GM18526 (cell line): ENCODE results near the gene SMAD2.

Experiments used
- POLR2A ChIP-seq: IDR thresholded peaks from 3 replicates; pipeline ENCODE4 v1.6.1; 2011; ENCODE audit not compliant: insufficient read length; ENCODE audit errors: extremely low read depth

The SMAD2 gene

DNA sequence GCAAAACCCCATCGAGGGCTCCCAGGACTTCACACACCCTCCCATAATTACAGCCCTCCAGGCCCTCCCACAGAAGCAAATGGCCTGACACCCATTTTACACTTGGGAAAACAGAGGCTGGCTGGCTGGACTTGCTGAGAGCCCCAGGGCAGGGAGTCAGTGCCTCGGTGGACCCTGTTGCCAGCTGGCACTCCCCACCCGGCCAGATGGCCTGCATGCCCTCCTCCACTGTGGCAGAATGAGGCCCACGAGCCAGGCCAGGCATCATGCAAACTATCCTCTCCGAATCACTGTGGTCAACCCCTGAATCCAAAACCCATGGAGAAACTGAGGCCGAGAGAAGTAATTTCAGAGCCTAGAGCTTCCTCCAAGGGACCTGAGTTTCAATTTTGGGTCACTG is 129.7 kb downstream of the SMAD2 start:
- no peak for TF ChIP-seq POLR2A

DNA sequence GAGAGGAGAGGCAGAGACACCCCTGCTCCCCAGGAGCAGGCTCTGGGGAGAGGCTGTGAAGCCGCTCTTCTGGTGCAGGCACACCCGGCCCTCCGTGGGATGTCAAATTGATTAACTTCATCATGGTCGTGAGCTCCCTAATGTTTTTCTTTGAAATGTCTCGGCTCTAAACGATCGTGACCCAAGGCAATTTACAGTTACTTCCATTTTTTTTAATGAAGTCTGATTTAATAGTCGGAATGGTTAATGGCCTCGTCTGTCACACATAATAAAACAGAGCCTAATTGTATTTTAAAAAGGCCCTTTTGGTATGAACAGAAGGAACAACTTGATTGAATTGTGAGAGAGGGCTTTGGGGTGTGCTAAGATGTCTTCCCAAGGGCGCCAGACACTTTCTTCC is 130.2 kb downstream of the SMAD2 start:
- TF ChIP-seq POLR2A: no peak

DNA sequence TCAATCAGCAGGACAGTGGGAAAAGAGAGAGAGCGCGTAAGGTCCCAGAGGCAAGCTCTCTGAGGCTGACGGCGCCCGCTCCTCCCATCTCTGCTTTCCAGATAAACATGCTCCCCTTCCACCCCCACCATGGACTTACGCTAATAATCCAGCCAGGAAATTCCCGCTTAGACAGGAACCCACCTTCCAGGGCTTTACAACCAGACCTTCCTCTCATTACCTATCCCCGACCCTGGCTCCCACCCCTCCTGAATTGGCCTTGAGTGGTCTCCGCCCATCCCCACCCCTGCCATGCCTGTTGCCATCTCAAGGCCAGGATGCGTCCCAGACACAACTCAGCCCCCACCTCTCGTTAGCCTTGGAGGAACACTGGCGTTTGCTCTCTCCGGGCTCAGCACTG is 131.1 kb downstream of the SMAD2 start:
- TF ChIP-seq POLR2A: no peak

- no peak for TF ChIP-seq POLR2A
Measured at GRCh38 chr18:47798366-47798765, 132.1 kb downstream of the SMAD2 start.

DNA sequence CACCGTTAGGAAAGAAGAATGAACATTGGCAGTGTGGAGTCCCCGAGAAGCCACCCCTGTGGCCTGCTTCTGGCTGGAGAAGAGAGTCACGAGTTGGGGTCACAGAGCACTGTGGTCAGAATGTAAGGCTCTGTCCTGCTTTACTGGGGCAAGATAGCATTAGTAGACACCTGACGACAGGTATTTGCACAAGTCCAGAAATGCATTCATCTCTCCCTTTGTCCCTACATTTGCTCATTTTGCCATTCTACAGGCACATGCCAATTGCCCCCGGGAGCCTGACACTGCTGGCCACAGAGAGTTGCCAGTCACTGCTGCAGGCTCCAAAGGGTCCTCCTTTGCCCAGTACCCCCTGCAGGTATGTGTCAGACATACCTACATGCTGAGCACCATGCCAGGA is 133.3 kb downstream of the SMAD2 start:
- TF ChIP-seq POLR2A: no peak

DNA sequence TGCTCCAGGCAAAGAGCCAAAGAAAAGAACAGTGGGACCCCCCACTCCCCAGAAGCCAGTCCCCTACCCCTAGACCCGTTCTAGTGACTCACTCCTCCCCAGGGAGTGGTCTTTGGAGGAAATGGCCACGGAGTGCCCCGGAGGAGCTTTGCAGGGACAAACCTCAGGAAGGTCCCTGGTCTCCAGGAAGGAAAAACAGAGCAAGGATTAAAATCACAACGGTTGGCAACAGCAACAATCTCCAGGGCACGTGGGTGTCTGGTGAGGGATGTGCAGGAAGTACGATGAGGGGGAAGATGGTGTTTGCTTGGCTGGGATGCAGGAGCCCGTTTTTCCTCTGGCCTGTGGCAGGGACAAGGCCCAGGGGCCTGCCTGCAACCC is 135.0 kb downstream of the SMAD2 start:
- TF ChIP-seq POLR2A: no peak

GRCh38 chr18:47794725-47795433 is 135.6 kb downstream of the SMAD2 start:
- no peak for TF ChIP-seq POLR2A

DNA sequence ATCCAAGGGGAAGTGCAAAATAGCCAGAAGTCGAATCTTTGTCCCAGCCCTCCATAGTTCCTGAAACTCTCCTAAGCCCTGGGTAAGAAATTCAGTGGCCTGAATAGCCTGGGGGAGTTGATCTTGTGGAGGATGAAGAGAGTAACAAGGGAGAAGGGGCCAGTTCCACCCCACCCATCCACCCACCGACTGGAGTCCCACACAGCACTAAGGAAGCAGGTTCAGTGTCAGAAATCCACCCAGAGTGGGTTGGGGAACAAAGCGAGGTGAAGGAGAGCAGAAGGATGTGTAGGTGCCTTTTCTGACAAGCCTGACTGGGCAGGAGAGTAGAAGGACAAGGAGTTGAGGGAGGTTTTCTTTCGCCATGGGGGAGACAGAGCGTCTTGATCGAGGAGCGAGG is 136.8 kb downstream of the SMAD2 start:
- no peak for TF ChIP-seq POLR2A

- TF ChIP-seq POLR2A: no peak
Measured at GRCh38 chr18:47791461-47791985, 138.9 kb downstream of the SMAD2 start.

DNA sequence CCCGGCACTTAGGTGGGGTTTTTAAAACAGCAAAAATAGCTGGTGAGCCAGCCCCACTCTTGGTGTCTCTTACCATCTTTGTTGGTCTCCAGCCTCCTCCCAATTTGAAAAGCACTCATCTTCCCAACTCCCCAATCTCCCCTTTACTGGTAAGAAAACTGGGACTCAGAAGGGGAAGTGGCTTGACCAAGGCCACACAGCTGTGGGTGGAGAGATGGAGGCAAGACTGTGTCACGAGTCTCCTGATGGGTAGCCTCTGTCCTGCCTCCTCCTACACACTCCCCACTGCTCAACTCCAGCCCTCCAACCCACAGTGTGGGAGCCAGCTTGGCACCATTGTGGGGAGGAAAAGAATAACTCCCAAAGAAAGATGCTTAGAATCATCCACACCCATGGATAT is 140.4 kb downstream of the SMAD2 start:
- TF ChIP-seq POLR2A: no peak

- TF ChIP-seq POLR2A: no peak
Measured at GRCh38 chr18:47788621-47789020, 141.8 kb downstream of the SMAD2 start.

- no peak for TF ChIP-seq POLR2A
Measured at GRCh38 chr18:47781561-47781960, 148.9 kb downstream of the SMAD2 start.

DNA sequence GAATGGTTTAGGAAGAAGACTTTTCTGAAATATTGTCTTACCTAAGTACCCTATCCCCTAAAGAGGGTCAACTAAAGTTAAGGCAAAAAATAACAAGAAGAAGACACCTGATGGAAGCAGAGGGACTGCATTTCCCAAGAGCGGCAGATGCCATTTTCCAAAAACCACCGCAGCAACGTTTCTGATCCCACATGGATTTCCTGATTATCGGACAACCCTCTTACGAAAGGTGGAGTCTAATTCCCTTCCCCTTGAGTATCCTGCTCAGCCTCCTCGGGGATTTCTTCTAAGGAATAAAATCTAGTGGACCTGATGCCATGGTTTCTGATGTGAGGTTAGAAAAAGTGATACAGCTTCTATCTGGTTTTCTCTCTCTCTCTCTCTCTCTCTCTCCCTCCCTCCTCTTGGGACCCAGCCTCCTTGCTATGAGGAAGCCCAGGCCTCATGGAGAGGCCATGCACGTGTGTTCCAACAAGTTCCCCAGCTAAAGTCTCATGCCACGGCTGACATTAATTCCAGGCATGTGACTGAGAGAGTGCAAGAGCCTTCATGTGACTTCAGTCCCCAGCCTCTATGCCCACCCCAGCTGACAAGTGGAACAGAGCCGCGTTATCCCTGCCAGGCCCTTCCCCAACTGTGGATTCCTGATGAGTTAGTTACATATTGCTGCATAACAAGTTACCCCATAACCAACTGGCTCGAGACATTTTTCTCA is 150.3 kb downstream of the SMAD2 start:
- no peak for TF ChIP-seq POLR2A

- no peak for TF ChIP-seq POLR2A
Measured at GRCh38 chr18:47779381-47779780, 151.1 kb downstream of the SMAD2 start.

- TF ChIP-seq POLR2A: no peak
Measured at GRCh38 chr18:47777626-47778025, 152.8 kb downstream of the SMAD2 start.

DNA sequence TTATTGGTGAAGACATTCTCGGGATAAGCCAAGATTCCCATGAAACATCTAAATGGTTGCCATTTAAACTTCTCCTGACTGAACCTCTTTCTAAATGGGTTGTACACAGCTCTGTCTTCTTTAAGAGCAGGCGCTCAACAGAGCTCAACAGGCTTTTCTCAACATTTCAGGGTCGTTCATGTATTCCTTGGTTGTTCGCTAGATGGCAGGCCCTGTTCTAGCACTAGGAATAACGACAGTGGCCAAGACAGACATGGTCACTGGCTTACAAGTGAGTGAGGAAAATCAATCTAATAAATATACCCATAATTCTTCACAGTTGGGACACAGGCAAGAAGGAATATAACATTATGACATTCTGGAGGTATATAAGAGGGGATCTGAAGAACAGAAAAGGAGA is 154.5 kb downstream of the SMAD2 start:
- TF ChIP-seq POLR2A: no peak

- TF ChIP-seq POLR2A: no peak
Measured at GRCh38 chr18:47773931-47774330, 156.5 kb downstream of the SMAD2 start.
